NCI-H1105 (cell line): ENCODE results near the gene COL4A3.
A peak's percentile ranks its signal among the peaks of the same experiment; 100 is the strongest.
"Not testable (repeated sequence)": the region's sequence is repeated elsewhere in the genome, so short reads cannot be mapped to it uniquely, and the experiment has no call there.

Experiments
- DNase-seq: peaks from one replicate; lab custom pipeline; 2025; lab: John Stamatoyannopoulos, UW

COL4A3 gene

DNA sequence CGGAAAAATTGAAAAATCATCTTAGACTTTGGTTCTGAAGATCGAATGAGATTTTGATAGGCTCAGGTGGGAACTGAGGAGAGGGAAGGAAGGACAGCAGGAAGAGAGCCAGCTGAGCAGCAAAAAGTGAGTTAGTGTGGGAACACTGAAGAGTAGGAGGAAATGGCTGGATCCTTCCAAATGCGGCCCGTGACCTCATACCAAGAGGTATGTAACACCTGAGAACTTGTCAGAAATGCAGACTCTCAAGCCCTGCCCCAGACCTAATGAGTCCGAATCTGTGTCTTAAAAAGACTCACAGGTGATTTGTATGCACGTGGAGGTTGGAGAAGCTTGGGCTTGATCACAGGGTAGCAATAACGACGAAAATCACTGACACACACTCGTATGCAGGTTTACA, 42.0 kb downstream of the COL4A3 start:
- no peak for DNase-seq

DNA sequence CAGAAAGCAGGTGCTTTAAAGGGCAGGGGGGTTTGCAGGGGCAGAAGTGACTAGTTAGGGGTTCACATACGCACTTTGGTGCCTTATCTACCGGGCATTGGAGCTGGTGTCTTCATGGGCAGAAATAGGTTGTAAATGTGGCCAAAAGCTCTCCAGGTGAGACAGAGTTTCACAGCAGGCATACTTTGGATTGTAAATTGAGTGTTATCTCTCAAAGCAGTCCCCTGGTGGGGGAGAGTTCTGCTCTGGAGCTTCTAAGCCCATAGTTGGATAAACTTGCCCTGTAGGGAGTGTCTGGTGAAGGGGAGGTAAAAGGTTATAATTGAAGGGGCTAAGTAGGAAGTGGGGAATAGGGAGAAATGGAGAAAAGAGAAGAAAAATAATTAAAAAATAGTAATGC, 43.1 kb downstream of the COL4A3 start:
- DNase-seq = no peak

GRCh38 chr2:227214622-227215041, 50.2 kb downstream of the COL4A3 start:
- no peak for DNase-seq

DNA sequence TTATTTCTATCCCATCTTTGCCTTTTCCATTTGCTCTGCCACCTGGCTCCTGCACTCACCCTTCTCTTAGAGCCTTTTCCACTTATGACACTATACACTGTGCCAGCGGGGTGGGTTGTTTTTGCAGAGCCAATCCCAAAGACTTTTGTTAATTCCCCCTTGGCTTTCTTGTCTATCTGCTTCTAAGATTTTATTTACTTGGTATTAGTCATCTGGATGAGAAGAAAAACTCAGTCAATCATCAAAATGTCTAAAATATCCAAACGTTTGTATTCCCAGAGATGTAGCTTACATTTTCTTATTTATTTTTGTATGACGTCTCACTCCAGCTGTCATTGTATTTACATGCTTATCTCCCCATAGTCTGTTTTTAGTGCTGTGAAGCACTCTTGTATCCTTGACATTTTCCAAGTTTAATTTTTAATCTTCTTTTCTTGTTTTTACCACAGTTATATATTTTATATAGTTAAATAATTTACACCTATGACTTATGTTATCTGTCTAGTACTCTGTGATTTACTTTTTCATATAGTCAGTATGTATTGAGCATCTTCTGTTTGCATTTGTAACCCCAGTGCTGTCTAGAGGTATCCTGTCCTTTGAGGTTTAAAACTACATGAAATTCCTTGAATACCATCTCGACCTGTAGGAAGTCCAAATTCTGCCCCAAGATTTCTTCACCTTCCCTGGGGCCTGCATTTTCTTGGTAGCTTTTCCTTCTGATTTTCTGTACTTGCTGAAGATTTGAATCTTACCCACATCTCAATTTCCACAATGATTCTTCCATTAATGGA, 55.1 kb downstream of the COL4A3 start:
- no peak for DNase-seq

DNA sequence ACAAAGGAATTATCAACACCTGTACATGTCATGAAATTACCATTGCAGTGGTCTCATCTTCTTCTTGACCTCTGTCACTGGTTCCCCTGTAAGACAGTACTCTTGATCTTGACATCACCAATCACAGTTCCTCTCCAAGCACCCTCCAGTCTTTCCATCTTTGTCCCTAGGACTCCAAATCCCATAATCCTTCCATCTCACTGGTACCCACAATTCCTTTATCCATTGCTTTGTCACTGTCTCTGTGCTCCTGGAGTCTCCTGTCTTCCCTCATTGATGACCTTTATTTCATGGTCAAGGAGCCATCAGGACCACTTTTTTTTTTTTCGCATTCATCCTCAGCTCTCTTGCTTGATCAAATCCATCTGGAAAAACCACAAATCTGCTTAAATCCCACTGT, 56.7 kb downstream of the COL4A3 start:
- DNase-seq = no peak

DNA sequence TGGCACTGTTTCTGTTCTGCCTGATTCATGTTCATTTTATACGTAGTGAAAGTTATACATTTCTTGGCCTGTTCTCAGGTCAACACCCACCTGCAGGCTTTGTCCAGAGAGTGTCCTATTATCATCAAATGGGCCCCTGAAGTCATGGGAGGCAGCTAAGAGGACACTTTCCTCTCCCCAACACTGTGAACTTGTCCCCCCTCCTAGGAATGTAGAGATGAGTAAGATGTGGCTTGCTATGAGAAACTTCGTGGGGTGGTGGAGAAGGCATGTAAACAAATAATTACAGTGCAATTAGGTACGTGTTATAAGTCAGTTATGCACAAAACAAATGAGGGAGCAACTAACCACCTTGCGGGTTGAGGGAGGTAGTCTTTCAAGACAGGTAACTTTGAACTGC, 57.9 kb downstream of the COL4A3 start:
- no peak for DNase-seq

DNA sequence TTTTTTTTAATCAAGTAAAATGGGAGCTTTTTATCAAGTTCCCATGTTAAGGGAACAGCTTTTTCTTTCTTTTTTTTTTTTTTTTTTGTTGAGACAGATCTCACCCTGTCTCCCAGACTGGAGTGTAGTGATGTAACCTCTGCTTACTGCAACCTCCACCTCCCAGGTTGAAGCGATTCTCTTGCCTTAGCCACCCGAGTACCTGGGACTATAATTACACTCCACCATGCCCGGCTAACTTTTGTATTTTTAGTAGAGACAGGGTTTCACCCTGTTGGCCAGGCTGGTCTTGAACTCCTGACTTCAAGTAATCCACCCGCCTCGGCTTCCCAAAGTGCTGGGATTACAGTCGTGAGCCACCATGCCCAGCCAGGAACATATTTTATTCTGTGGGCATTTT, 61.2 kb downstream of the COL4A3 start:
- not testable (repeated sequence) for DNase-seq

GRCh38 chr2:227228061-227228667, 63.7 kb downstream of the COL4A3 start:
- peak; percentile 66 for DNase-seq

DNA sequence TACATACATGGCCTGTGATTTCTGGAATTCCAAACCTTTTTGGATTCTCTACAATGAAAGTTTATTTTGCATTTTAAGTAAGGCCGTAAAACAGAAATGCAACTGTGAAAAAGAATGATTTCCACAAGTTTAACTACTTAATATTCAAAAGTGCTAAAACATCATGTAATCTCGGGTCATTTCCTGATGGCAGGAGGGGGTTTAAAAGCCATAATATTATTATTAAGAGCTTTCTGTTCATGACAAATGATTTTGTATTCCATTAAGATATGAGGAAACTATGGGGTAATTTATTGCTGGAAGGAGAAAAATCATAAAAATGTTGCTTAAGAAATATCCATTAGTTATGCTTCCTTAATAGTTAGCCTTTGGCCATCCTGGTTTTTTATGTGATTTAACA, 65.7 kb downstream of the COL4A3 start:
- DNase-seq = no peak

DNA sequence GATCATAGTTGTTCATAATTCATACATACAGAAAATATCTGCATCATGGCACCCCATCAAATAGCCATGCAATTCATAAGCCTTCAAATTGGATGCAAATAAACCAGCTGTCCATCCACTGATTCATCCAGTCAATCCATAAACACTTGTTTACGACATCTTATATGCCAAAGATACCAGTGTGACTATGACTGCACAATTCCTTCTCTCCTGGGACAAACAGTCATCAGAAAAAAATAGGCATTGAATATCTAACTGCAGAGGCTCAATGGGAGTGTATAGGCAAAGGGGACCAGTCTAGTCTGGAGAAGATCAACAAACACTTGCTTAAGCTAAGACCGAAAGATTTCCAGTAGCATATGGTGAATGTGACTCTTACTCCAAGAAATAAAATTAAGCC, 70.0 kb downstream of the COL4A3 start:
- DNase-seq = no peak

DNA sequence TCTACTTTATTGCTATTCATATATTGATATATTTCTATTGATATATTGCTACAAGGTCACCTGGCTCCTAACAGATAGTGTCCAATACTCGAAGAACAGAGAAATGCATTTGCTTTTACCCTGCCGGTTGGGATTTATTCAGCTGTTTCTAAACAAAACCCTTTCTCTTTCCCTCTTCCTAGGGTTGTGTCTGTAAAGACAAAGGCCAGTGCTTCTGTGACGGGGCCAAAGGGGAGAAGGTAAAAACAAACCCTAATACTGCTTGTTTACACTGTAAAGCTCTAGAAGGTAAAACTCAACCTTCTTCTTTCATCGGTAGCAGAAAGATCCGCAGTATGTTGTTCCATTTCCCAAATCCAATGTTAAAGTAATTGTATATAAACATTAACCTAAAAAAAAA, 73.4 kb downstream of the COL4A3 start:
- DNase-seq = no peak

DNA sequence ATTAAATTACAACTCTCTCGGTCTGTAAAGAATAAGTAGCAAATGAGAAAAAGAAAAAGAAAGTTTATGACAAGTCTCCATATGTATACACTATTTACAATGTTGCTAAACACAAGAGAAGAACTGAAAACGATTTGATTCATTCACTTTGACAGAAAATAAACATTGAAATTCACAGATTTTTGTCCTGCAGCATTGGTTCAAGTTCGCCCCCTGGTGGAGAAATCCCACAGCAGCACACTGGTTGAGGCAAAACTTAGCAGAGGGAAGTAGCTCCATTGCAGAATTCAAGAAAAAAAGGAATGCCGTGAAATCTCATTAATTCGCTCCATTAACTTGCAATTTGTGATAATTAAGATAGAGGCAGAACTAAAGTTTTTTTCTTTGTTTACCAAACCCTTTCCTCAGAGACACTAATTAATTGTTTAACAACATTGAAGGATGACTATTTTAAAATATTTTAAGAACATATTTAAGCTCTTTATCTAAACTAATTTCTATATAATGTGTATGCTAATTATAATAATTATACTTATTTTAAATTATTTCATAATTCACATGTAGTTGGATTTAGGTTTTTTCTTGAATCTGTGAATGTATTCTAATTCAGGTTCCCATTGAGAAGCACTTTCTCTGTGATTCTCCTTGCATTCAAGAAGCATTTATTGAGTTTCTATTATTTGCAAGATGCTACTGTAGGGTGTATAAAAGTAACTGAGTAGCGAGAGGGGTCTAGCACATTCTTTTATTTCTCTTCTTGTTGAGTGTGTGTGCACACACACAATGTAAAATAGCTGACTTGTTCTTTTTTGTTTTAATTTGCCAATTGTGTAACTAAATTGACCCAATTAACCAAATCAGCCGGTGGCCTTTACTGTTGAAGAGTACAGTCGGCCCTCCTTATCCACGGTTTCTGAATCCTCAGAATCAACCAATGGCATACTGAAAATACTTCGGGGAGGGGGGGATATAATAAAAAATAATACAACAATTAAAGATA, 74.1 kb downstream of the COL4A3 start:
- DNase-seq = peak; percentile 27

- no peak for DNase-seq
These were observed 76.6 kb downstream of the COL4A3 start for GRCh38 chr2:227241005-227241404.

DNA sequence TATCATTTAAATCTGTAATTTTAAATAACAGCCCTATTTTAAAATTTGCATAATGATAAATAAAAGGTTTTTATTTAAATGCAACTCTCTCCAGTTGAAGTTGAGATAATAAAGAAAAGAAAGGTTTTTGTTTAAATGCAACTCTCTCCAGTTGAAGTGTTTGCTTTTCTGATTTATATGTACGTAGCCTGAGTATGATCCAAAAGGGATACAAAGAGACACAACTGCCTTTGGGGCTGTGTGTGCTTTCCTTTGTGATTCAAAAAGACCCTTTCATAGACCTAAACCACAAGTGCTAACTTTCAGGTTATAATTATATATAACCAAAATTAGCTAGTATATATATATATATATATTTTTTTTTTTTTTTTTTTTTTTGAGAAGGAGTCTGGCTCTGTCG, 84.5 kb downstream of the COL4A3 start:
- no peak for DNase-seq

DNA sequence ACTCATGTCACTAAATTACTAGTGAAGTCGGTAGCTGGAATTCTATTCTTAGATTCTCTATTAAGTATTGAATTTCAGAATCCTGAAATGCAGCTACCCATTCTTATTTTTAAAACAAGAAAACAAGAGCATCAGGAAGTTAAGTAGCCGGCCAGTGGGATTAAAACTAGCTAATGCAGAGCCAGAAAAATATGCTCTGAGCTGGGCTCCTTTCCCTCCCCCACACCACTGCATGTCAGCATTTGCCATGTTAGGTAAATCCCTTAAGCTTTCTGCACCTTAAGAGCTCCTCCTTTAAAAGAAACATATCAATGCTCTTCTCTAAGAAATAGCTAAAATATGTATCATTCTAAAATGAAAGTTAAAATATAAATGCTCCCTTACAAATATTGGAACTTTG, 88.4 kb downstream of the COL4A3 start:
- no peak for DNase-seq

DNA sequence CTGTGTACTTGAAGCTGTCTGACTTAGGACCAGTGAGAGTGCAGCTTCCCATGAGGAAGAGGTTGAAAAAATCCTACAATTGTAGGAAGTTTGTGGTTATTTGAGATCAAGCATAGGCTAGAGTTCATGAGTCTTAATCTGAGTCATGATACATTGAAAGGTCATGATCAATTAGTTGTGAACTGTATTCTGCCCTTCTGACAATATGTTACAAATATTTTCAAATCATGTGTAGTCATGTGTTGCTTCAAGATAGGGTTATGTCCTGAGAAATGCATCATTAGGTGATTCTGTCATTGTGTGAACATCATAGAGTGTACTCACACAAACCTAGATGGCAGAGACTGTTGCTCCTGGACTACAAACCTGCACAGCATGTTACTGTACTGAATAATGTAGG, 92.2 kb downstream of the COL4A3 start:
- no peak for DNase-seq

GRCh38 chr2:227257820-227258219, 93.4 kb downstream of the COL4A3 start:
- DNase-seq = no peak

DNA sequence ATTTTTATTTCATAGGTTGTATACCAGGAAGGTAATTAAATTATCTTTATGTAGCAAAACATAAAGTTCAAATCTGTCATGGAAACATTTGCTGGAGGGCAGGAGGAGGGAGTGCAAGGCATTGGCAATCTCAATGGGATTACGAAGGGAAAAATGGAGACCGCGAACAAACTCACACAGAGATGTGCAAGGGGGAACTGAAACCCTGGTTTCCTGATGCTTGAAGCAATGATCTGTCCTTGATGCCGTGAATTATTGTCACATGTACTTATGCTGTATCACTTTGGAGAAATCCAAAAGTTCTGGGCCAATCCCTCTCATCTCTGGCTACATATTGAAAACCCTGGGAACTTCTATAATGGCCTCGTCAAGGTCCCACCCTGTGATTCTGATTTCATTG, 95.6 kb downstream of the COL4A3 start:
- no peak for DNase-seq

- DNase-seq = no peak
These were observed 103.1 kb downstream of the COL4A3 start for GRCh38 chr2:227267410-227268115.

DNA sequence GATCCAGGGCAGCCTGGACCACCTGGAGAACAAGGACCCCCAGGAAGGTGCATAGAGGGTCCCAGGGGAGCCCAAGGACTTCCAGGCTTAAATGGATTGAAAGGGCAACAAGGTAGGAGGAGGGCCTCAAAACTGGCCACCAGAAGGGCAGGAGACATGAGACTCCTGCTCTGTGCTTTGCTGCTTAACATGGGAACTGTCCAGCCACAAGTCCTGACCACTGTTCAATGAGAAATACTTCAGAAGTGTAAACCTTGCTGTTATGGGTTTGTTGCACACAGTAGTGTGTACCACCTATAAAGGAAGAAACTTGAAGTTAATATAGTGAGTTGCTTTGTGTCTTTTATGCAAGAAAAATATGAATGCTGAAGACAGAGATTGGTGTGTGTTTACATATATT, 116.5 kb downstream of the COL4A3 start:
- no peak for DNase-seq

DNA sequence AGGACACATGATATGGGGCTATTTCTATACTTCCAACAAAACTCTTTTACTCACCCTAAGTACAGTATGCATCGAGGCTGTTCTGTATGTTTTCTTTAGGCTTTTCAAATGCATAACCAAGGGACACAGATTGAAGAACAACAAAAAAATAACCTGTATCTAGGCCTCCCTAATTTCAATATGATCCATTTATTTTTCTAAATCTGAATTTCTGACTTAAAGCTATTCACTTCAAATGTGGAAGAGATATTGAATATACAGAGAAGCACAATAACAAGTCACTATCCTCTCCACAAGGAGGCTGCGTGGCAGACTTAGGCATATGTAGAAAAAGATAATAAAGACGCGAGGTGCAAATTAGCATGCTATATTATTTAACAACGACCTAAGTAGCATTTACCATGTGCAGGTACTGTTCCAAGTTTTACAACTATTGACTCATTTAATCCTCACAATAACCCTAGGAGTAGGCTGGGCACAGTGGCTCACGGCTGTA, 121.4 kb downstream of the COL4A3 start:
- DNase-seq = no peak

DNA sequence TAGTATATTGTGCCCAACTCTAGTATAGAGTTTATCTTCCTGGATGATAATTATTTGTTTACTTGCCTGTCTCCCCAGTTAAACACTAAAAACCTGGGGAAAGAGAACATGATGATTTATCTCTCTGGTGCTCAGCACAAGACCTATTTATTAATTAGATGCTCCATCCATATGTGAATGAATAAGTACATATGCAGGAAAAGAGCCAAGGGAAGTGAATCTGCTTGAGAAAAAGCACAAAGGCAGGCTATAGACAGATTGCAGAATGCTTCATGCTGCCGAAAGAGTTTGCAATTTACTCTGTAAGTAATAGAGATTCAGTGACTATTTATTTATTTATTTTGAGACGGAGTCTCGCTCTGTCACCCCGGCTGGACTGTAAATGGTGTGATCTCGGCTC, 123.3 kb downstream of the COL4A3 start:
- DNase-seq = no peak
